Endodermal cell (in vitro differentiated cells): ENCODE data around the gene ODAPH. TPM values are rescaled to one million over a fixed set of nuclear protein-coding genes. Genes with fewer than 3 reads are reported as not detected.

Source experiments
- DNase-seq: peaks from one replicate; pipeline ENCODE4 v3.0.0-alpha.2; 2017
- H3K27ac ChIP-seq: 2 replicates; pipeline ENCODE4 v1.5.1; 2013; ENCODE audit warnings: mild to moderate bottlenecking, low read depth, low read length, moderate library complexity
- H3K27me3 ChIP-seq: 2 replicates; pipeline ENCODE4 v1.6.1; 2013; ENCODE audit warnings: mild to moderate bottlenecking, low read length, moderate library complexity; ENCODE audit not compliant: insufficient read depth, control insufficient read depth, poor library complexity, severe bottlenecking
- H3K36me3 ChIP-seq: 2 replicates; pipeline ENCODE4 v1.7.0; 2013; ENCODE audit warnings: mild to moderate bottlenecking, low read length, moderate library complexity; ENCODE audit not compliant: control insufficient read depth, insufficient read depth
- H3K4me1 ChIP-seq: one replicate; pipeline ENCODE4 v1.7.0; 2013; ENCODE audit warnings: low read length; ENCODE audit not compliant: control insufficient read depth, insufficient read depth
- H3K4me3 ChIP-seq: 2 replicates; pipeline ENCODE4 v1.5.1; 2013; ENCODE audit warnings: mild to moderate bottlenecking, low read length, moderate library complexity
- H3K9ac ChIP-seq: 2 replicates; pipeline ENCODE4 v1.6.1; 2013; ENCODE audit warnings: mild to moderate bottlenecking, low read length, moderate library complexity; ENCODE audit not compliant: poor library complexity, severe bottlenecking; ENCODE audit errors: extremely low read depth
- H3K9me3 ChIP-seq: 2 replicates; pipeline ENCODE4 v1.6.1; 2013; ENCODE audit warnings: mild to moderate bottlenecking, low read length, moderate library complexity; ENCODE audit not compliant: control insufficient read depth
- H3K27ac Mint-ChIP-seq: 2 replicates; pipeline ENCODE4 v1.8.0; 2020; ENCODE audit warnings: mixed read lengths
- H3K27me3 Mint-ChIP-seq: 2 replicates; pipeline ENCODE4 v1.8.0; 2021; ENCODE audit warnings: mild to moderate bottlenecking, mixed read lengths; ENCODE audit not compliant: insufficient read depth
- H3K36me3 Mint-ChIP-seq: 2 replicates; pipeline ENCODE4 v1.8.0; 2020; ENCODE audit warnings: low read depth, mixed read lengths
- H3K4me1 Mint-ChIP-seq: 2 replicates; pipeline ENCODE4 v1.8.0; 2020; ENCODE audit warnings: mixed read lengths
- H3K4me3 Mint-ChIP-seq: 2 replicates; pipeline ENCODE4 v1.8.0; 2020; ENCODE audit warnings: mild to moderate bottlenecking, moderate library complexity, mixed read lengths
- H3K9me3 Mint-ChIP-seq: 2 replicates; pipeline ENCODE4 v1.8.0; 2020; ENCODE audit warnings: mild to moderate bottlenecking, mixed read lengths
- CTCF ChIP-seq: fragments of 200-600 bp; sonication (generic); conservative IDR thresholded peaks from 2 replicates; pipeline ENCODE4 v1.5.0; 2021; ENCODE audit warnings: antibody characterized with exemption, mild to moderate bottlenecking
- WGBS, 2 experiments: methylation state at CpG; one replicate each; pipeline versions ENCODE4 v1.1.5 to v1.1.7; 2013; ENCODE audit warnings: missing lambda C conversion rate in 2 of 2, mixed read lengths in 1 of 2; ENCODE audit not compliant: insufficient coverage in 1 of 2, insufficient read length in 1 of 2; 5-methylcytosine and 5-hydroxymethylcytosine counted together
- total RNA-seq, 2 donors: library from RNA; stranded (reverse); fragmentation: NEBNext Ultra II Directional in 1 of 2; extraction: Animal tissue kit (Norgen Biotek cat#: 25700) in 1 of 2; gene quantifications; 2 replicates in 1 of 2; 3 replicates in 1 of 2; pipeline ENCODE4 v1.2.1, GENCODE V29; 2021

The ODAPH gene
- total RNA-seq, 2 donors from 2014 or later, result not detected

DNA sequence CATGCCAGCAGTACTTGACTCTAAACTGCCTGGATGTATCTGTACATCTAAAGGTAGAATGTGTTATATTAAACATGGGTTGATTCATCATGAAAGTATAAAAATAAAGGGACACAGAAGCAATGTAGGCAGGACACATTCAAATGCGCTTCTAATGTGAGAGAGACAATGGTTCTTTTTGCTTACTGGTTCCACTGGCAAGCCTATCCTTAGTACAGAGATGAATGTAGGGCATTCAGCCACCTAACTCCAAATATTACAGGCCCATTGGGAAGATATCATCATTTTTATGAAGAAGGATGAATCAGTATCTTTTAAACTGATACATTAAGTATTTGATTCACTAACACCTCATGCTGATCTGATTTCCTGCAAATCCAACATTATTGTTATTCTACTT lies 56.4 kb downstream of the ODAPH start:
- Mint-ChIP-seq H3K27ac (no peak overlapping the region), H3K4me1 (no peaks in the 10 kb centered on the region), H3K36me3 (no peaks in the 10 kb centered on the region), H3K9me3 (peaks cover 3% of the 10 kb centered on the region), H3K4me3 (no peak overlapping the region), H3K27me3 (no peaks in the 10 kb centered on the region)
- WGBS, 2 experiments, result 91 to 100% methylated on average over 1 of the region's 1 CpG
- Histone ChIP-seq H3K27ac (no peak overlapping the region), H3K9me3 (no peaks in the 10 kb centered on the region), H3K9ac (no peak overlapping the region), H3K27me3 (no peaks in the 10 kb centered on the region), H3K4me3 (no peak overlapping the region), H3K36me3 (no peaks in the 10 kb centered on the region), H3K4me1 (no peaks in the 10 kb centered on the region)
- TF ChIP-seq CTCF, result no peak
- DNase-seq, result no peak

Other genes with a start within 250 kb of the ODAPH start
- 10 to 100 TPM; 35.5 to 35.7 TPM for gene RCHY1, start 41.7 kb upstream of the ODAPH start, total RNA-seq
- 10 to 100 TPM; 13.7 to 25.0 TPM for gene THAP6, start 41.6 kb upstream of the ODAPH start, total RNA-seq
- 1 to 10 TPM in 1 of 2 donors, under 1 TPM in 1; 0.37 to 1.3 TPM for gene CDKL2, start 74.5 kb downstream of the ODAPH start, total RNA-seq
- 100 to 1,000 TPM; 176 to 183 TPM for gene G3BP2, start 117.3 kb downstream of the ODAPH start, total RNA-seq
- 10 to 100 TPM; 74.5 to 75.1 TPM for gene USO1, start 168.5 kb downstream of the ODAPH start, total RNA-seq